HepG2 (cell line): Measurements from ENCODE around the gene CDC6. TPM values are rescaled to one million over a fixed set of nuclear protein-coding genes. Genes with fewer than 3 reads are reported as not detected.

Source experiments
- ATAC-seq: fragments of 200-7000 bp; cut with Tn5 transposase; 3 replicates; pipeline ENCODE4 v1.9.1; 2020; ENCODE audit warnings: mild to moderate bottlenecking, moderate library complexity
- BruUV-seq: library from RNA; stranded (reverse); fragments of 400-500 nt; replicated peaks from 2 replicates; lab custom pipeline; 2021; lab: Mats Ljungman, UMichigan
- CTCF ChIA-PET: fragments of 300-600 bp; formaldehyde crosslinking; extraction: SDS; loops from one replicate; lab custom pipeline; 2021; ENCODE audit warnings: low total read pairs, inconsistent platforms, low intra/inter-chr PET ratio; lab: Yijun Ruan, JAX
- POLR2A ChIA-PET: fragments of 350-600 bp; sonication (Branson Sonifier 250); formaldehyde crosslinking; loops from one replicate; lab custom pipeline; 2020; ENCODE audit warnings: antibody characterized with exemption, inconsistent platforms; lab: Yijun Ruan, JAX
- DNase-seq: peaks from one replicate; pipeline ENCODE4 v3.0.0-alpha.2; 2015; ENCODE audit warnings: low spot score
- FAIRE-seq: peaks from 3 replicates; lab custom pipeline; 2011; peaks lifted over from hg19 to GRCh38; lab: Jason Lieb, UNC
- H2AFZ ChIP-seq: one replicate; pipeline ENCODE4 v1.6.1; 2011; ENCODE audit warnings: low read length, inconsistent platforms
- H3K27ac ChIP-seq: fragments of 300-600 bp; 3 replicates; pipeline ENCODE4 v1.8.0; 2011; ENCODE audit warnings: mixed run types, mild to moderate bottlenecking, mixed read lengths, low read length, inconsistent platforms; ENCODE audit not compliant: insufficient read depth; ENCODE audit errors: extremely low read length
- H3K27me3 ChIP-seq, 2 experiments: fragments of 200-600 bp in 1 of 2; 2 replicates in 1 of 2; 3 replicates in 1 of 2; pipeline versions ENCODE4 v1.6.0 to v1.8.0; 2011; ENCODE audit warnings: low read length in 2 of 2, mild to moderate bottlenecking in 2 of 2, moderate library complexity in 2 of 2, inconsistent platforms in 1 of 2; ENCODE audit not compliant: insufficient read depth in 2 of 2, control insufficient read depth in 1 of 2
- H3K36me3 ChIP-seq, 2 experiments: fragments of 200-600 bp in 1 of 2; replicated peaks in 1 of 2; 2 replicates in 1 of 2; 3 replicates in 1 of 2; pipeline versions ENCODE4 v1.5.1 to v1.8.0; 2011; ENCODE audit warnings: low read length in 2 of 2, inconsistent platforms in 1 of 2; ENCODE audit not compliant: insufficient read depth in 2 of 2, control insufficient read depth in 1 of 2
- H3K4me1 ChIP-seq: 2 replicates; pipeline ENCODE4 v1.5.1; 2012; ENCODE audit warnings: low read length, inconsistent platforms; ENCODE audit not compliant: insufficient read depth
- H3K4me2 ChIP-seq: 2 replicates; pipeline ENCODE4 v1.6.0; 2011; ENCODE audit warnings: low read depth, low read length, inconsistent platforms
- H3K4me3 ChIP-seq, 3 experiments: fragments of 200-600 bp in 1 of 3; sonication (generic), shearing (Covaris generic) in 1 of 3; replicated peaks in 1 of 3; 2 replicates each; pipeline ENCODE4 v1.5.1; 2011 to 2016; ENCODE audit warnings: low read length in 3 of 3, inconsistent platforms in 2 of 3, low read depth in 2 of 3, mild to moderate bottlenecking in 2 of 3, control low read depth in 1 of 3, mixed read lengths in 1 of 3; ENCODE audit not compliant: insufficient read depth in 1 of 3
- H3K79me2 ChIP-seq: one replicate; pipeline ENCODE4 v1.6.1; 2011; ENCODE audit warnings: low read length, inconsistent platforms; ENCODE audit not compliant: insufficient read depth
- H3K9ac ChIP-seq: 2 replicates; pipeline ENCODE4 v1.6.0; 2011; ENCODE audit warnings: mild to moderate bottlenecking, low read depth, low read length, inconsistent platforms; ENCODE audit not compliant: insufficient read depth
- H3K9me3 ChIP-seq: 2 replicates; pipeline ENCODE4 v1.5.1; 2012; ENCODE audit warnings: mild to moderate bottlenecking, low read length
- H4K20me1 ChIP-seq: 2 replicates; pipeline ENCODE4 v1.6.0; 2011; ENCODE audit warnings: inconsistent platforms, mild to moderate bottlenecking, low read length, moderate library complexity; ENCODE audit not compliant: insufficient read depth
- ATF1 ChIP-seq: IDR thresholded peaks from 2 replicates; pipeline ENCODE4 v1.6.1; 2016; ENCODE audit warnings: mild to moderate bottlenecking, control low read depth
- ELF1 ChIP-seq: sonication (generic); formaldehyde crosslinking; IDR thresholded peaks from 2 replicates; pipeline ENCODE4 v1.4.0; 2020; ENCODE audit warnings: missing genetic modification reagents
- HNRNPL ChIP-seq: fragments of 200-400 bp; formaldehyde crosslinking; IDR thresholded peaks from 2 replicates; pipeline ENCODE4 v1.6.1; 2017; ENCODE audit warnings: mild to moderate bottlenecking, low read depth, low read length
- MIER2 ChIP-seq: IDR thresholded peaks from 2 replicates; pipeline ENCODE4 v1.6.1; 2016; ENCODE audit warnings: missing biosample characterization, missing genetic modification reagents
- POLR2G ChIP-seq: fragments of 200-400 bp; formaldehyde crosslinking; IDR thresholded peaks from 2 replicates; pipeline ENCODE4 v1.6.1; 2018; ENCODE audit warnings: mild to moderate bottlenecking, low read depth, low read length, moderate library complexity
- PRPF4 ChIP-seq: fragments of 200-400 bp; formaldehyde crosslinking; IDR thresholded peaks from 2 replicates; pipeline ENCODE4 v1.6.1; 2016; ENCODE audit warnings: low read length, low read depth; ENCODE audit not compliant: poor library complexity, severe bottlenecking
- SRSF1 ChIP-seq: fragments of 200-400 bp; formaldehyde crosslinking; optimal IDR thresholded peaks from 2 replicates; pipeline ENCODE3; 2017; ENCODE audit warnings: mild to moderate bottlenecking, low read depth, low read length, moderate library complexity
- TOPORS ChIP-seq: sonication (generic); formaldehyde crosslinking; IDR thresholded peaks from 2 replicates; pipeline ENCODE4 v1.8.0; 2023; ENCODE audit warnings: mild to moderate bottlenecking, missing genetic modification reagents
- ZNF143 ChIP-seq: sonication (generic); formaldehyde crosslinking; IDR thresholded peaks from 2 replicates; pipeline ENCODE4 v1.4.0; 2020; ENCODE audit warnings: missing genetic modification reagents
- ZNF350 ChIP-seq: sonication (generic); formaldehyde crosslinking; IDR thresholded peaks from 2 replicates; pipeline ENCODE4 v1.4.0; 2020; ENCODE audit warnings: mild to moderate bottlenecking, low read depth, missing genetic modification reagents, borderline replicate concordance
- ZNF674 ChIP-seq: sonication (generic); formaldehyde crosslinking; IDR thresholded peaks from 2 replicates; pipeline ENCODE4 v1.5.0; 2020; ENCODE audit warnings: low read depth, mild to moderate bottlenecking, missing genetic modification reagents
- ZNF720 ChIP-seq: sonication (generic); formaldehyde crosslinking; IDR thresholded peaks from 2 replicates; pipeline ENCODE4 v1.4.0; 2020; ENCODE audit warnings: missing genetic modification reagents
- WGBS: methylation state at CpG from one replicate; pipeline ENCODE4 v1.1.6; 2017; ENCODE audit warnings: low lambda C conversion rate; 5-methylcytosine and 5-hydroxymethylcytosine counted together
- in situ Hi-C: cut with HindIII; loops from 2 replicates; pipeline ENCODE4 v1.10.0; 2017; ENCODE audit warnings: low pct_unique_long_range_greater_than_20kb; ENCODE audit not compliant: extremely low pct_ligation_motif_present
- intact Hi-C: fragments of 100-400 bp; cut with micrococcal nuclease; formaldehyde crosslinking; loops from one replicate; pipeline ENCODE4 v1.10.0; 2022; ENCODE audit not compliant: unreplicated experiment
- polyA plus RNA-seq, 8 experiments: library from polyadenylated mRNA; depleted of rRNA in 3 of 8; stranded (reverse) in 7 of 8; unstranded in 1 of 8; fragments of >200 nt; fragmentation: Illumina TruSeq in 4 of 8; extraction: Trizol in 4 of 8; gene quantifications; 2 replicates each; pipeline versions ENCODE4 v1.2.1 to v1.2.3, GENCODE V29; 2011 to 2016; ENCODE audit warnings: low read depth in 4 of 8, missing spikeins in 1 of 8, mixed read lengths in 1 of 8; ENCODE audit not compliant: insufficient read depth in 1 of 8
- total RNA-seq, 5 experiments: library from RNA; depleted of rRNA; stranded (reverse); fragments of >200 nt; fragmentation: Illumina TruSeq; extraction: Trizol; gene quantifications; 2 replicates each; pipeline ENCODE4 v1.2.3, GENCODE V29; 2016; ENCODE audit warnings: low read depth in 1 of 5
- TF ChIP-seq, protein P1 (sequence below): sonication (generic); formaldehyde crosslinking; IDR thresholded peaks from 2 replicates; pipeline ENCODE4 v1.4.0; 2020; ENCODE audit warnings: mild to moderate bottlenecking, missing genetic modification reagents
- TF ChIP-seq, protein P2 (sequence below): sonication (generic); formaldehyde crosslinking; IDR thresholded peaks from 2 replicates; pipeline ENCODE4 v1.8.1; 2023; ENCODE audit warnings: mild to moderate bottlenecking, missing genetic modification reagents, borderline replicate concordance
- TF ChIP-seq, protein P3 (sequence below): sonication (generic); formaldehyde crosslinking; IDR thresholded peaks from 2 replicates; pipeline ENCODE4 v1.5.0; 2020; ENCODE audit warnings: missing genetic modification reagents
- TF ChIP-seq, protein P4 (sequence below): IDR thresholded peaks from 2 replicates; pipeline ENCODE4 v1.4.0; 2020; ENCODE audit warnings: mild to moderate bottlenecking, missing genetic modification reagents
- TF ChIP-seq, protein P5 (sequence below): sonication (generic); formaldehyde crosslinking; conservative IDR thresholded peaks from 2 replicates; pipeline ENCODE4 v1.8.1; 2023; ENCODE audit warnings: missing genetic modification reagents

Gene CDC6
- total and polyA plus RNA-seq, 2 of the 13 experiments (the other 11 are each of a cell fraction or from before 2014, with no cell fraction given): 17.4 to 114 TPM

DNA sequence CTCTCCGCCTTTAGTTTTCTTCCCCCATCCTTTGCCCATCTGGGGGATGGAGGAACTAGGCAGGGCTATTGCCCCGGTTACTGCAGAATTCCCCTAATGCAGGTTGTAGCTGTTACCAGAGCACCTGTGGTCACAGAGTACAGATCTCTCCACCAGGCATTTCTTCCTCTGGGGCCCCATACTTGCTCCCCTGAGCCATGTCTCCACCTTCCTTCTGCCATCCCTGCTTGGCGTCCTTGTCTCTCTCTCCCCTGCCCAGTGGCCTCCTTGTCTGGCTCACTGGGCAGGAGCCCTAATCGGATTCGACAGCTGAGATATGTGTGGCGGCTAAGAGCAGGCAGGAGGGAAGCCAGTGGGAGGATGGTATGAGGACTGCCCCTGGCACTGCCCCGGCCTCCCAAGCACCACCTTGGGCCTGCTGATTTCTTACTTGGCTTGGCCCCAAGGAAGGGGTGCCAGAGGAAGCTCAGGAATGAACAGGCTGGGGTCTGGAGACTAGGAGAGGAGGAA, 23.3 kb downstream of the CDC6 start:
- no peak overlapping the region for H2AFZ ChIP-seq
- ATAC-seq (no peak), FAIRE-seq (no peak), DNase-seq (no peak)
- BruUV-seq: no TSS peak
- POLR2A ChIA-PET: interaction anchor here (0.9 kb wide), 2 partner anchors 32 to 42 kb away, joined by 3 read pairs; no protein-coding TSS in a partner anchor
- no peak overlapping the region for H3K4me3 ChIP-seq
- CTCF ChIA-PET: no interaction called here
- no peaks in the 10 kb centered on the region for H4K20me1 ChIP-seq
- H3K79me2 ChIP-seq: no peaks in the 10 kb centered on the region
- H3K4me1 ChIP-seq: peaks cover 89% of the 10 kb centered on the region
- WGBS: 89% methylated on average over 7 of the region's 7 CpGs
- no peaks in the 10 kb centered on the region; a peak in 1 of 5 replicates for H3K27me3 ChIP-seq
- H3K36me3 ChIP-seq: no peaks in the 10 kb centered on the region
- no peak overlapping the region for H3K9ac ChIP-seq
- in situ Hi-C loops: no loop called here
- H3K4me2 ChIP-seq: no peak overlapping the region
- no peak for TF ChIP-seq ELF1 (CRISPR knock-in tag)
- no peak for TF ChIP-seq MIER2 (CRISPR knock-in tag)
- TF ChIP-seq, protein P1, sequence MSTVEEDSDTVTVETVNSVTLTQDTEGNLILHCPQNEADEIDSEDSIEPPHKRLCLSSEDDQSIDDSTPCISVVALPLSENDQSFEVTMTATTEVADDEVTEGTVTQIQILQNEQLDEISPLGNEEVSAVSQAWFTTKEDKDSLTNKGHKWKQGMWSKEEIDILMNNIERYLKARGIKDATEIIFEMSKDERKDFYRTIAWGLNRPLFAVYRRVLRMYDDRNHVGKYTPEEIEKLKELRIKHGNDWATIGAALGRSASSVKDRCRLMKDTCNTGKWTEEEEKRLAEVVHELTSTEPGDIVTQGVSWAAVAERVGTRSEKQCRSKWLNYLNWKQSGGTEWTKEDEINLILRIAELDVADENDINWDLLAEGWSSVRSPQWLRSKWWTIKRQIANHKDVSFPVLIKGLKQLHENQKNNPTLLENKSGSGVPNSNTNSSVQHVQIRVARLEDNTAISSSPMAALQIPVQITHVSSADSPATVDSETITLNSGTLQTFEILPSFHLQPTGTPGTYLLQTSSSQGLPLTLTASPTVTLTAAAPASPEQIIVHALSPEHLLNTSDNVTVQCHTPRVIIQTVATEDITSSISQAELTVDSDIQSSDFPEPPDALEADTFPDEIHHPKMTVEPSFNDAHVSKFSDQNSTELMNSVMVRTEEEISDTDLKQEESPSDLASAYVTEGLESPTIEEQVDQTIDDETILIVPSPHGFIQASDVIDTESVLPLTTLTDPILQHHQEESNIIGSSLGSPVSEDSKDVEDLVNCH: no peak
- TF ChIP-seq ZNF143 (CRISPR knock-in tag): no peak
- TF ChIP-seq, protein P2, sequence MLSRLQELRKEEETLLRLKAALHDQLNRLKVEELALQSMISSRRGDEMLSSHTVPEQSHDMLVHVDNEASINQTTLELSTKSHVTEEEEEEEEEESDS (CRISPR knock-in tag): no peak
- no peak for TF ChIP-seq TOPORS
- TF ChIP-seq, protein P3, sequence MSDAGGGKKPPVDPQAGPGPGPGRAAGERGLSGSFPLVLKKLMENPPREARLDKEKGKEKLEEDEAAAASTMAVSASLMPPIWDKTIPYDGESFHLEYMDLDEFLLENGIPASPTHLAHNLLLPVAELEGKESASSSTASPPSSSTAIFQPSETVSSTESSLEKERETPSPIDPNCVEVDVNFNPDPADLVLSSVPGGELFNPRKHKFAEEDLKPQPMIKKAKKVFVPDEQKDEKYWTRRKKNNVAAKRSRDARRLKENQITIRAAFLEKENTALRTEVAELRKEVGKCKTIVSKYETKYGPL: no peak
- no peak for TF ChIP-seq ZNF674 (CRISPR knock-in tag)
- TF ChIP-seq POLR2G: no peak
- no peak for TF ChIP-seq ZNF720 (CRISPR knock-in tag)
- TF ChIP-seq ATF1: no peak
- no peak for TF ChIP-seq ZNF350 (CRISPR knock-in tag)
- TF ChIP-seq, protein P4, sequence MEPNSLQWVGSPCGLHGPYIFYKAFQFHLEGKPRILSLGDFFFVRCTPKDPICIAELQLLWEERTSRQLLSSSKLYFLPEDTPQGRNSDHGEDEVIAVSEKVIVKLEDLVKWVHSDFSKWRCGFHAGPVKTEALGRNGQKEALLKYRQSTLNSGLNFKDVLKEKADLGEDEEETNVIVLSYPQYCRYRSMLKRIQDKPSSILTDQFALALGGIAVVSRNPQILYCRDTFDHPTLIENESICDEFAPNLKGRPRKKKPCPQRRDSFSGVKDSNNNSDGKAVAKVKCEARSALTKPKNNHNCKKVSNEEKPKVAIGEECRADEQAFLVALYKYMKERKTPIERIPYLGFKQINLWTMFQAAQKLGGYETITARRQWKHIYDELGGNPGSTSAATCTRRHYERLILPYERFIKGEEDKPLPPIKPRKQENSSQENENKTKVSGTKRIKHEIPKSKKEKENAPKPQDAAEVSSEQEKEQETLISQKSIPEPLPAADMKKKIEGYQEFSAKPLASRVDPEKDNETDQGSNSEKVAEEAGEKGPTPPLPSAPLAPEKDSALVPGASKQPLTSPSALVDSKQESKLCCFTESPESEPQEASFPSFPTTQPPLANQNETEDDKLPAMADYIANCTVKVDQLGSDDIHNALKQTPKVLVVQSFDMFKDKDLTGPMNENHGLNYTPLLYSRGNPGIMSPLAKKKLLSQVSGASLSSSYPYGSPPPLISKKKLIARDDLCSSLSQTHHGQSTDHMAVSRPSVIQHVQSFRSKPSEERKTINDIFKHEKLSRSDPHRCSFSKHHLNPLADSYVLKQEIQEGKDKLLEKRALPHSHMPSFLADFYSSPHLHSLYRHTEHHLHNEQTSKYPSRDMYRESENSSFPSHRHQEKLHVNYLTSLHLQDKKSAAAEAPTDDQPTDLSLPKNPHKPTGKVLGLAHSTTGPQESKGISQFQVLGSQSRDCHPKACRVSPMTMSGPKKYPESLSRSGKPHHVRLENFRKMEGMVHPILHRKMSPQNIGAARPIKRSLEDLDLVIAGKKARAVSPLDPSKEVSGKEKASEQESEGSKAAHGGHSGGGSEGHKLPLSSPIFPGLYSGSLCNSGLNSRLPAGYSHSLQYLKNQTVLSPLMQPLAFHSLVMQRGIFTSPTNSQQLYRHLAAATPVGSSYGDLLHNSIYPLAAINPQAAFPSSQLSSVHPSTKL (CRISPR knock-in tag): no peak
- TF ChIP-seq HNRNPL: no peak
- no peak for TF ChIP-seq SRSF1
- TF ChIP-seq, protein P5, sequence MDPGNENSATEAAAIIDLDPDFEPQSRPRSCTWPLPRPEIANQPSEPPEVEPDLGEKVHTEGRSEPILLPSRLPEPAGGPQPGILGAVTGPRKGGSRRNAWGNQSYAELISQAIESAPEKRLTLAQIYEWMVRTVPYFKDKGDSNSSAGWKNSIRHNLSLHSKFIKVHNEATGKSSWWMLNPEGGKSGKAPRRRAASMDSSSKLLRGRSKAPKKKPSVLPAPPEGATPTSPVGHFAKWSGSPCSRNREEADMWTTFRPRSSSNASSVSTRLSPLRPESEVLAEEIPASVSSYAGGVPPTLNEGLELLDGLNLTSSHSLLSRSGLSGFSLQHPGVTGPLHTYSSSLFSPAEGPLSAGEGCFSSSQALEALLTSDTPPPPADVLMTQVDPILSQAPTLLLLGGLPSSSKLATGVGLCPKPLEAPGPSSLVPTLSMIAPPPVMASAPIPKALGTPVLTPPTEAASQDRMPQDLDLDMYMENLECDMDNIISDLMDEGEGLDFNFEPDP (CRISPR knock-in tag): no peak
- no peak for TF ChIP-seq PRPF4
- TF ChIP-seq, all 625 proteins: peak for 0
- intact Hi-C loops: no loop called here
- H3K27ac ChIP-seq: no peak overlapping the region
- no peaks in the 10 kb centered on the region for H3K9me3 ChIP-seq
